HG02759 (cell line): ENCODE measurements around the gene STRN3.
"Not testable (repeated sequence)": the region's sequence is repeated elsewhere in the genome, so short reads cannot be mapped to it uniquely, and the experiment has no call there.

Source experiments
- ATAC-seq: cut with Tn5 transposase; IDR thresholded peaks from one replicate; pipeline ENCODE4 v1.9.1; 2021; ENCODE audit warnings: mild to moderate bottlenecking, moderate library complexity; ENCODE audit not compliant: unreplicated experiment

Gene STRN3

DNA sequence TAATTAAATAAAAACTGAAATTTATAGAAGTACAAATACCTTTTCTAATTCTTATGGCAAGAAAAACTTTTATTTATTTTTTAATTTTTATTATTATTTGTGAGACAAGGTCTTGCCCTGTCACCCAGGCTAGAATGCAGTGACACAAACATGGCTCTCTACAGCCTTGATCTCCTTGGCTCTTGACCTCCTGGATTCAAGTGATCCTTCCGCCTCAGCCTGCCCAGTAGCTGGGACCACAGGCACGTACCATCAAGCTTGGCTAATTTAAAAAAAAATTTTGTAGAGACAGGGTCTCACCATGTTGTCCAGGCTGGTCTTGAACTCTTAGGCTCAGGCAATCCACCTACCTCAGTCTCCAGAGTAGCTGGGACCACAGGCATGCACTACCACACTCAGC is 104.4 kb downstream of the STRN3 start:
- ATAC-seq: no peak

DNA sequence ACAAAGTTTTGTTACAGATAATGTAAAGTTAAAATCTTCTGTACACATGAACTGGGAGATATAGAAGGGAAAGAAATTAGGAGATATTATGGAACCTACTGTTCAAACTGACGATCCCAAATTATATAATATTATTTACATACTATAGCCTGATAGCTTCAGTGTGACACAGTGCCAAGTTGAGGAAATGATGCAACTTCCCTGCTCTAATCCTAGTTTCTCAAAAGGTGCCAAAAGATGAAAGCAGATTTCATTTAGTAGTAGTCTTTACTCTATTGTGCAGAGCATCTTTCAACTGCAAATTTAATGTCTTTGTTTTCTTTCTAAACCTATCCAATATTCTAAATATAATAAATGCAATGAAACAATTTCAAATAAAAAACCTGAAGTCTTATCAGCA is 104.9 kb downstream of the STRN3 start:
- no peak for ATAC-seq

DNA sequence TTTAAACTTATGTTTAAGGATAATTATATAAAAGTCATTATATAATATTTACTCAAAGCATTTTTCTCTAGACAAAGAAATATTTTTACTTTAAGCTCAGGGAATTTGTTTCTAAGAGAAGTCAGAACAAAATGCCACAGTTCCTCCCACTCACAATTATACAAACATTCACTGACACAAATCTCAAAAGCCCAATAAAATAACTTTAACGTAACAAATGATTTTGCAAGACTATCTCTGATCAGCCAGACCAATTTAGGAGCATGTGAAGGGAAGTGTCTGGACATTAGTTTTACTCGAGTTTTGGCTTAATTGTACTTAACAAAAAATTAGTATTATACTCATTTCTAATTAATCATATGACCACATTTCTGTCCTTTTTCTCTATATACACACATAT is 110.6 kb downstream of the STRN3 start:
- no peak for ATAC-seq

DNA sequence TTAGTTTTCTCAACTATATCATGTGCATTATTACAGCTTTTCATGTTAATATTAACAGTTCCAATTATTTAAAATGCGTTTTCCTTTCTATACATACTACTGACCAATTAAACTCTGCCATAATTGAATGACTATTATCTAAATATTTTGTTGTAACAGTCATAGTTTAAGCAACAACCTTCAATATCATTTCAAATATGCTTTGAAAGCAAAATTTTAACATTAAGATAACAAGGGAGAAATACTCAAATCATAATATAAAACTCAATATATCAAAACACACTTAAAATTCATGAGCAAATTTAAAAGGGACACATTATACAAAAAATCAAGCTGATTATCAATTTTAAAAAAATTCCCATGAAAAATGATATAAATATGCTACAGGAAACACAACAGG is 111.4 kb downstream of the STRN3 start:
- ATAC-seq: no peak

DNA sequence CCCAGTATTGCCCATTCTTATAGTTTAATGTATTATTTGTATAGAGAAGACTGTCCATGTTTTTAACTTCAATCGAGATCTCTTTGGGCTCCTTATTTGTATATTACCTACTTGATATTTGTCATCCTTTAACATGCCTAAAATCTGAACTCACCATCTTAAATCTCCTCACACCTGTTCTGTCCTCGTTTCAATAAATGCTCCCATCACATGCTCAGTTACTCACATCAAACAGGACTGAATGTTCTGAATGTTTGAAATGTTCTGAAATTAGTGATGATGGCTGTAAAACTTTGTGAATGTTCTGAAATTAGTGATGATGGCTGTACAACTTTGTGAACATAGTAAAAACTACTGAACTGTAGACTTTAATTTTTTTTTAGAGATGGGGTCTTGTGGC is 117.4 kb downstream of the STRN3 start:
- no peak for ATAC-seq

DNA sequence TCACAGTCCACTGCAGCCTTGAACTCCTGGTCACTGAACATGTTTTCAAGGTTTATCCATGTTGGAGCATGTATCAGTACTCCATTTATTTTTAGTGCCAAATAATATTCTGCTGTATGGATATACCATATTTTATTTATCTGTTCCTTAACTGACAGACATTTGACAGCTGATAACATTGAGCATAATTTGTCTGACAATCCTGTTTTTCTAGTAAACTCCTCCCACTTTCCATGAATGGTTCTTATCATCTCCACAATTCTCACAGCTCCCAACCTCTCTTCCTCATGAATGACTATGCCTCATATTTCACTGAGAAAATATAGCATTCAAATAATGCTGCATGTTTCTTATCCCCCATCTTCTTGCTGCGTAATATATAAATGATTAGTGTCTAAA is 118.5 kb downstream of the STRN3 start:
- ATAC-seq: no peak

DNA sequence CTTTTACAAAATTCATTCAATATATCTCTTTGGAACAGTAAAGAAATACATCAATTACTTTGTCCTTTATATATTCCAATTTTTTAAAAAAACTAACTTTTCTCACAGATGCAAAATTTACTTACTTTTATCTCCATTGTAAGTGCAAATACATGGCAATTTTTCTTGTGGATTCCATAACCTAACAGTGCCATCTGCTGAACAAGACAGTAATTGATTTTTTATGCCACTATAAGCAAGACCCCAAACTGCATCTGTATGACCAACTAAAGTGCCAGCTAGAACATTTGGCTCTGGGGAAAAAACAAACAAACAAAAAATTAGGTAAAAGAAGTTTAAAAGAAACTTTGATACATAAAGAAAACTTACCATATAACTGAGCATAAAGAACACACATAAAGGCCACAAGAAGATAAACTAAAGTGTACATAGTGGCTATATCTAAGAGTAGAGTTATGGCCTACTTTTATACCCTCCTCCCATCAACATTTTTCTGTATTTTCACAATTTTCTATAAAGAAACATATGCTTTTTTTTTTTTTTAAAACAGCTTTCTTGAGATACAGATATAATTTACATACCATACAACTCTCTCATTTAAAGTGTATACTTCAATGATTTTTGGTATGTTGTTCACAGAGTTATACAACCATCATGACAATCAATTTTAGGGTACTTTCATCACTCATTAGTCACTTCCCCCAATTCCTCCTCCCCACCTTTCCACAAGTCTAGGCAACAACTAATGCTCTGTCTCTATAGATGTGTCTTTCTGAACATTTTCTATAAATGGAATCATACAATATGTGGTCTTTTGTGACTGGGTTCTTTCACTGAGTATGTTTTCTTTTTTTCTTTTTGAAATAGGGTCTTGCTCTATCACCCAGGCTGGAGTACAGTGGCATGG is 119.2 kb downstream of the STRN3 start:
- ATAC-seq: no peak

DNA sequence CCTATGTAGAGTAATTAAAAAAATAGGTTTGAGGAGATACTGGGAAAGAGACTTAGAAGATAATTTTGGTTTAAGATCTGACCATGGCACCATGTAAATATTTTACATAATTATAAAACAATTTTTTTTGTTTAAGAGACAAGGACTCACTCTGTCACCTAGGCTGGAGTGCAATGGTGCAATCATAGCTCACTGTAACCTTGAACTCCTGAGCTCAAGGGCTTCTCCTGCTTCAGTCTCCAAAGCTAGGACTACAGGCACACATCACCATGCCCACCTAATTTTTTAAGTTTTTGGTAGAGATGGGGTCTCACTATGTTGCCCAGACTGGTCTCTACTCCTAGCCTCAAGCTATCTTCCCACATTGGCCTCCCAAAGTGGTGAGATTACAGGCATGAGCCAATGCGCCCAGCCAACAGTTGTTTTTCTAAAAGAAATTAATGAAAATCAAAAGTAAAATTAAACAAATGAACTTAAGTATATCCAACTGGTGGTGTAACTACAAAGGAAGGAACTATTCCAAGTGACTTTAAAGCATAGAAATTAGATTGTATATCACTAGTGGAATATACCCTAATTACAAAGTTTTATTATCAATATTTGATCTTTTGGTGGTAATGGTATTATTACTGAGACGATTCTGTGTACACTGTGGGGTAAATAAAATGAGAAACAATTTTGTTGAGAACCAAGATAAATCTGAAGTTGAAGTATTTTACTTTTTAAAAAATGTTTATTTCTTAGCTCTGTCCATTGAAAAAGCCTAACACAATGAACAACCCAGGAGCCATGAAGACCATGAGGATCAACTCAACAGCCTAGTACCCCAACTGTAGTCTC is 122.7 kb downstream of the STRN3 start:
- no peak for ATAC-seq

DNA sequence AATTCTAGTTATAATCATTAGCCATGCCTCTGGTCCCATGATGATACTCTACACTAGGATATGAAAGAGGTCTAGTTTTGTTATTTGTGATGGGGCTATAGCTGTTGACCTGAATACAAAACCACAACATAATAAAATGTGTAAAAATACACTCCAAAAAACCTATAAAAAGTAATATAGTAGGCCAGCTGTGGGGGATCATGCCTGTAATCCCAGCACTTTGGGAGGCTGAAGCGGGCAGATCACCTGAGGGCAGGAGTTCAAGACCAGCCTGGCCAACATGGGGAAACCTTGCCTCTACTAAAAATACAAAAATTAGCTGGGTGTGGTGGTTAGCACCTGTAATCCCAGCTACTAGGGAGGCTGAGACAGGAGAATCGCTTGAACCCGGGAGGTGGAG is 129.1 kb downstream of the STRN3 start:
- not testable (repeated sequence) for ATAC-seq

DNA sequence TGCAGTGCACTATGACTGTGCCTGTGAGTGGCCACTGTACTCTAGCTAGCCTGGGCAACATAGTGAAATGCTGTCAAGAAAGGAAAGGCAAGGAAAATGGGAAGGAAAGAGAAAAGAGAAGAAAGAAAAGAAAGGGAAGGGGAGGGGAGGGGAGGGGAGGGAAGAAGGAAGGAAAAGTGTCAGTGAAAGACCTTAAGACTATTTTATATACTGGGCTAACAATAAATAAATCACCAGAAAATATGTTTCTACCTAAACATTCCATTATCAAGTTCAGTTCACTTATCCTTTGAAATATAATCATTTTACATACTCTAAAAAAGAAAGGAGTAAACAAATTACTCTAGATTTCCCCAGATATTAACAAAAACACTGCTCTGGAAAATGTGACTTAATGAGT is 129.7 kb downstream of the STRN3 start:
- ATAC-seq: no peak

DNA sequence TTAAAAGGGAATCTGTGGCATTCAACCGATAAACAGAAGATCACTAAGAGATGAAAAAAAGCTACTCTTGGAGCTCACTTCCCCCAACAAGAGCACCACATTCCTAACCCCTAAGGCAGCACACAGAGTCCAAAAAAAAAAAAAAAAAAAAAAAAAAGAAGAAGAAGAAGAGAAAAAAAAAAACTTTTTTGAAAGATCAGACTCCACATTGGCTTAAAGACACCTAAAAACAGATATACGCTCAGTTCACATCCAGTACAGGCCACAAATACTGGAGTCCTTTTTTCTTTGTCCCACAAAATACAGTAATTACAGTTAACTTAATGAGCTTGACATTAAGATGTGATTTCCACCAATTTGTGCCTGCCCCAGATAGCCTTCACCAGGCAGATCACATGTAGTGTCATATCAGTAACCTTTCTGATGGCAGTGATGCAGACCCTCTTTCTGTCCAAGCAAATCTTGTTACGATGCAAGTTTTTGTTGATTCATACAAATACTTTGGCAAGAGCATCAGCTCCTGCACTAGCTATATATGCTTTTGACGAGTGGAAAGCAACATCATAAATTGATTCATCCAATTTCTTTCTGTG is 131.2 kb downstream of the STRN3 start:
- ATAC-seq: no peak

DNA sequence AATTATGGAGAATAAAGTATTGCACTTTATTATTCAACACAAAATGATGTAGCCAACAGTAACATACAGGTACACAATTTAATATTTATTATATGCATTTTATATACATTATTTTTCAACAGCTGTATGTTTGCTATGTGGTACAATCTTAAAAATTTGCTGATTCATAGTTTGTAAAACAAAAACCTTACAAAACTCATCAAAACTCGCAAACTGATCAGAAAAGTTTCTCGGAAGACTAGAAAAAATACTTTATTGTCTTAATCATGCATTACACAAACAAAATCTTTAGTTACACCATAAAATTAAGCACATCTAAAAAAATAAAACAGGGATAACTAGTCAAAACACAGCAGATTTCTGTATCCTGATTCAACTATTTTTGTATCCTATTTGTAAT is 132.4 kb downstream of the STRN3 start:
- ATAC-seq: no peak

DNA sequence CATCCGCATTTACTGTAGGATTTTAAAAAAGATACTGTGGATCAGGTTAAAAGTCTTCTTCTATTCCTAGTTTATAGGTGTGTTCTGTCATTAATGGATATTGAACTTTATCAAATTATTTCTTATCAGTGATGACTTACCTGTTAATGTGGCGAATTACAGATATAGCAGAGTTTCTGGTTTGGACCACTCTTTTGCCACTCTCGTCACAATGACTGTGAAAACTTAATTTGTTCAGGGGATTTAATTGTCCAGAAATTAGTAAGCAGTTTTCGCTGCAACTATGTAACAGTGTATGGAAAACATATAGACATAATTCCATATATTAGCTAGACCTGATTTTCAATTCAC is 137.0 kb downstream of the STRN3 start:
- no peak for ATAC-seq

DNA sequence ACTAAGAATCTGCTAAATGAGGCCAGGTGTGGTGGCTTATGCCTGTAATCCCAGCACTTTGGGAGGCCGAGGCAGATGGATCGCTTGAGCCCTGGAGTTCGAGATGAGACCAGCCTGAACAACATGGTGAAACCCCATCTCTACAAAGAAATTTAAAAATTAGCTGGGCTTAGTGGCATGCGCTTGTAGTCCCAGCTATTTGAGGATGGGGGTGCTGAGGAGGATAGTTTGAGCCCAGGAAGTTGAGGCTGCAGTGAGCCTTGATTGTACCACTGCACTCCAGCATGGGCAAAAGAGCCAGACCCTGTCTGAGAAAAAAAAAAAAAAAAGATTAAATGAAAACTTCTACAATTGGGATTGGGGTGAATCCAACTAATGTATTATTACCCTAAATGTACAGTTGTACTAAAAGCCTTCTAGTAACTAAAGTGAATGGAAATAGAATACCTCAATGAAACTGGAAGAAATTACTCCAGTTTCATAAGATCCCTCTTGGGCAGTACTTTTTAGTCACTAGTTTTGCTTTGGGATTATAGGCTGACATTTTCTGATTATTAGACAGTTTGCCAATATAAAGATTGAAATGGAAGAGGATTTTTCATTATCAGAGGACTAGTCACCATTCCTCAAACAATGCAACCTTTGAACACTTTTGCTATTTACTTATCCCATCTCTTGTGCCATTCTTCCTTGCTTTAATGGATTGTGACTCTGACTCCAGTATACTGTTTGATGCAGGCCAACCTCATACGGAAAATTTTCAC is 137.5 kb downstream of the STRN3 start:
- no peak for ATAC-seq

DNA sequence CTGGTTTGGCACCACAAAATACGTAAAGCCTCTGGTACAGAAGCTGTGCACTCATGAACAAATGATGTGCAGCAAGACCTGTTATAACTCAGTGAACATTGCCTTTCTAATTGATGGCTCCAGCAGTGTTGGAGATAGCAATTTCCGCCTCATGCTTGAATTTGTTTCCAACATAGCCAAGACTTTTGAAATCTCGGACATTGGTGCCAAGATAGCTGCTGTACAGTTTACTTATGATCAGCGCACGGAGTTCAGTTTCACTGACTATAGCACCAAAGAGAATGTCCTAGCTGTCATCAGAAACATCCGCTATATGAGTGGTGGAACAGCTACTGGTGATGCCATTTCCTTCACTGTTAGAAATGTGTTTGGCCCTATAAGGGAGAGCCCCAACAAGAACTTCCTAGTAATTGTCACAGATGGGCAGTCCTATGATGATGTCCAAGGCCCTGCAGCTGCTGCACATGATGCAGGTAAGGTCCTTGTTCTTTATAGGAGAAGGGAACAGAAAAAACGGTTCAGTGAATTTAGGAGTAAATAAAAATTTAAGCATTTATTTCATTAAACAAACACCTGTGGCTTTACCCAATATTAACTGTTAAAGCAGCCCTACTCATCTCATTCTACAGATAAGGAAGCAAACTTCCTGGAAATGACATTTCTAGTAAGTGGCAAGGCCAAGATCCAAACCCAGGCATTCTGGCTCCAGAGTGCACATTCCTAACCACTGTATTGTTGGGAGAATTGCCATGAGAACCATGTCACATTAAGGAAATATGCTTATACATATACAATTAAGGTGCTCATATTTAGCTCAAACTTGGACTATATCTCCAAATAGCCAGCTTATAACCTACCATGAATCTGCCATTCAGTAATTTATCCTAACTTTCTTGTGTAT is 140.1 kb downstream of the STRN3 start:
- no peak for ATAC-seq

DNA sequence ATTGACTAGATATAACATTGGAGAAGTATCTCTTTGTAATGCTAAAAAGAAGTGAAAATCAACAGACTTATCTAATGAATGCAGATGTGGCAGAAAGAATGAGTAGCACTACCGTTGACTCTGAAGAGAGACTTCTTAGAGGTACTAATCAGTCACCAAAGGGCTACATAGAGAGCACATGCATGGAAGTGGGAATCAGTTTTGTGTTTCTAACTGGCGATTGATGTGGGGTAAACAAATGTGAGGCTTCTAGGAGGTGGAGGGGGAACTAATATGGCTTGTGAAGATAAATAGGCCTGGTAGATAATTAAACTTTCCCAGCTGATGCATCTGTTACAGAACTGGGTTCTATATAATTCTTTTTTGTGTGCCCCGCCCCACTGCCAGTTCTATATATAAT is 141.3 kb downstream of the STRN3 start:
- no peak for ATAC-seq

DNA sequence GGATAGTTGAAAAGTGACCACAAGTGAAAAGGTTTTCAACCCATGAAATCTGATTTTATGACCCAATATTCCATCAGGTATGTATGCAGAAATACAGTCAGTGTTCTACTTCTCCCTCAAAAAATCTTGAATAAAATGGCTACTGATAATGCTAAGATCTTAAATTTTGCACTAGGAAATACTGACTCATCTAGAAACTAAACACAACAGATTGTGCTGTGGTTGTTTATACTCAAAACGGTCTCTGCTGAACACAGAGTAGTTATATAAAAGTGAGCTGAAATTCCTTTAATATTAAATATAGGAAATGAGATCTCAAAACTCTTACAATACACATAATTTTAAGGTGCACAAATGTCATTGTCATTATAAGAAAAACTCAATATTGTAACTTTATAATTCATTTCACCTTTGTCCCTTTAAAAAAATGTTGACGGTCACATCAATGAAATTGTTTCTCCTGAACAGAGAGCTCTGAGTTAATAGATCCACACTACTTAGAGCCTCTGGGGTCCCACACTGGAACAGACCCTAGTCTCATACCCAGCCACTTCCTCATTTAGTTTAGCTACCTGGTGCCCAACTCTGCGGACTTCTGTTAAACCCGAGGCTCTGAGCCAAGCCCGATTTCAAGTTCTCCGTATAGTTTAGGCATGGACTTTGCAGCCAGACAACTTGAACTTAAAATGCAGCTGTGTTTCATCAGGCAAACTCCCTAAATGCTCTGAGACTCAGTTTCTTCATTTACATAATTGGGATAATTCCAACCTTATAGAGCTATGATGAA is 142.5 kb downstream of the STRN3 start:
- no peak for ATAC-seq

DNA sequence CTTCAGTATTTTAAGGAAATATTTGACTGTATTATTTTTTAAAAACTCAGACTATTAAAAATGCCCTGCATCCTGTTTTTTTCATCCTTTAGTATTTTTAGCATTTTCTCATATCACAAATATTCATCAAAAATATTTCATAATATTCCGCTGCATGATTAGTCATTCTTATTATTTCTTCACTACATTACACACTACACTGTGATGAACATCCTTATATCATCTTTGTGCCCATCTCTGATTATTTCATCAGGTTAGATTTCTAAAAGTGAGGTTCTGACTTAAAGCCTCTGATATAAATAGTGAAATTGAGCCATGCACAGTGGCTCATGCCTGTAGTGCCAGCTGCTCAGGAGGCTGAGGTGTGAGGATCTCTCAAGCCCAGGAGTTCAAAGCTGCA is 143.7 kb downstream of the STRN3 start:
- no peak for ATAC-seq

DNA sequence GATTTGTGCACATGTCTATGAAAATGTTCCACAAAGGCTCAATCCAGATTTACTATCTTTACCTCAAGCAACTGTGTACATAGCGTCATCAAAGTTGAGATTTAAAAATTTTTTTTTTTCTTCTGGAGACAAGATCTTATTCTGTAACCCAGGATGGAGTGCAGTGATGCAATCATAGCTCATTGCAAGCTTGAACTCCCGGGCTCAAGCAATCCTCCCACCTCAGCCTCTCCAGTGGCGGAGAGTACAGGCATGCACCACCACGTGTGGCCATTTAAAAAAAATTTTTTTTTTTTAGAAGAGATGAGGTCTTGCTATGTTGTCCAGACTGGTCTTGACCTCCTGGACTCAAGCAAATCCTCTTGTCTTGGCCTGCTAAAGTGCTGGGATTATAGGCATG is 149.5 kb downstream of the STRN3 start:
- ATAC-seq: no peak

DNA sequence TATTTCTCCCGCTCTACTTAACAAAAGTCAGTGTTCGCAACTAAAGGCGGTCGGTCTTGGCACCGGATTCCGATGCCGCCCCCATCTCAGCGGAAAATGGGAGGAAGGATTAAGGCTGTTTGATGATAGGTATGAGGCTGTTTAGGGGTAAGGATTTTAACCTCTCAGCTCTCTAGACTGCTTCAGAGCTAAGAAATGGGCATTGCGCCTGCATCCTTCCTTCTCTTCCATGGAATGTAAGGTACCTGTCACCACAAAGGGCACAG is 150.5 kb downstream of the STRN3 start:
- ATAC-seq: no peak
